LNCaP clone FGC (cell line): ENCODE data around the gene TMPRSS6.

Experiments used
- DNase-seq: peaks from one replicate; pipeline ENCODE4 v3.0.0-alpha.2; 2011; ENCODE audit warnings: low read depth
- H3K4me3 ChIP-seq: 2 replicates; pipeline ENCODE4 v1.5.1; 2011; ENCODE audit warnings: mild to moderate bottlenecking, low read depth, low read length, control low read depth
- TF ChIP-seq, protein P1 (sequence below): IDR thresholded peaks from 2 replicates; pipeline ENCODE4 v1.5.1; 2012; ENCODE audit warnings: mild to moderate bottlenecking; ENCODE audit not compliant: control insufficient read depth, insufficient read depth; ENCODE audit errors: extremely low read depth

The TMPRSS6 gene

DNA sequence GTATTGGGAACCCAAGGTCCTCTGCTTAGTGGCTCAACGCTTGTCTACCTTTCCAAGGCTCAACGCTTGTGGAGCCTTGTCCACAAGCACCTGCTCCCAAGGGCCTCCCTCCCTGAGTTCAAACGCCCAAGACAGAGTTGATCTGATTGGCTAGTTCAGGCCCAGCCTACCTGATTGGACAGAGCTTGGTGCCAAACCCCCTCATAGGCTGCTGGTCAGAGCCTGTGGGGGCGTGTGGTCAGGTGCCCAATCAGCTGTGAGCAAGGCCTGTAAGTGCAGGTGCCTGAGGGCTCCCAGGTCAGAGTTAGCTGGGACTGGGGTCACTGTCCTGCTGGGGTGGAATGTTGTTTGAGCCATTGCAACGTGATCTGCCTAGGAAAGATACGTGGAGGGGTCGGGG lies 16.9 kb upstream of the TMPRSS6 start:
- DNase-seq: no peak
- H3K4me3 ChIP-seq: no peak overlapping the region
- TF ChIP-seq, protein P1, sequence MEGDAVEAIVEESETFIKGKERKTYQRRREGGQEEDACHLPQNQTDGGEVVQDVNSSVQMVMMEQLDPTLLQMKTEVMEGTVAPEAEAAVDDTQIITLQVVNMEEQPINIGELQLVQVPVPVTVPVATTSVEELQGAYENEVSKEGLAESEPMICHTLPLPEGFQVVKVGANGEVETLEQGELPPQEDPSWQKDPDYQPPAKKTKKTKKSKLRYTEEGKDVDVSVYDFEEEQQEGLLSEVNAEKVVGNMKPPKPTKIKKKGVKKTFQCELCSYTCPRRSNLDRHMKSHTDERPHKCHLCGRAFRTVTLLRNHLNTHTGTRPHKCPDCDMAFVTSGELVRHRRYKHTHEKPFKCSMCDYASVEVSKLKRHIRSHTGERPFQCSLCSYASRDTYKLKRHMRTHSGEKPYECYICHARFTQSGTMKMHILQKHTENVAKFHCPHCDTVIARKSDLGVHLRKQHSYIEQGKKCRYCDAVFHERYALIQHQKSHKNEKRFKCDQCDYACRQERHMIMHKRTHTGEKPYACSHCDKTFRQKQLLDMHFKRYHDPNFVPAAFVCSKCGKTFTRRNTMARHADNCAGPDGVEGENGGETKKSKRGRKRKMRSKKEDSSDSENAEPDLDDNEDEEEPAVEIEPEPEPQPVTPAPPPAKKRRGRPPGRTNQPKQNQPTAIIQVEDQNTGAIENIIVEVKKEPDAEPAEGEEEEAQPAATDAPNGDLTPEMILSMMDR: no peak

DNA sequence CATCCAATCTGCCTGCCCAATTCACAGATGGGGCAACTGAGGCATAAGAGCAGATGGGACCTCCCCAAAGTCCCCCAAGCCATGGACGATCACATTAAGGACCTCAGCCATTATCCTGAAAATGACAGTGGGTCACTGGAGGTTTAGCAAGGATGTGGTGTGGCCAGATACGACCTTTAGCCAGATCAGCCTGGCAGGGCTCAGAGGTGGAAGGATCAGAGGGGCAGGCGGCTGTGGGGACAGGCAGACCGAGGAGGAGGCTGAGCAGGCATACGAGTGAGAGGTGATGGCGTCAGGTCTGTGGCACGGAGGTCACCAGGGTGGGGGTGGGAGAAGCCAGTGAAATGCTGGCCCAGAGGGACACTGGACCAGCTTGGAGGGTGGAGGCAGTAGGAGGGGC lies 14.1 kb upstream of the TMPRSS6 start:
- DNase-seq: no peak
- TF ChIP-seq, protein P1: no peak
- no peak overlapping the region for H3K4me3 ChIP-seq

DNA sequence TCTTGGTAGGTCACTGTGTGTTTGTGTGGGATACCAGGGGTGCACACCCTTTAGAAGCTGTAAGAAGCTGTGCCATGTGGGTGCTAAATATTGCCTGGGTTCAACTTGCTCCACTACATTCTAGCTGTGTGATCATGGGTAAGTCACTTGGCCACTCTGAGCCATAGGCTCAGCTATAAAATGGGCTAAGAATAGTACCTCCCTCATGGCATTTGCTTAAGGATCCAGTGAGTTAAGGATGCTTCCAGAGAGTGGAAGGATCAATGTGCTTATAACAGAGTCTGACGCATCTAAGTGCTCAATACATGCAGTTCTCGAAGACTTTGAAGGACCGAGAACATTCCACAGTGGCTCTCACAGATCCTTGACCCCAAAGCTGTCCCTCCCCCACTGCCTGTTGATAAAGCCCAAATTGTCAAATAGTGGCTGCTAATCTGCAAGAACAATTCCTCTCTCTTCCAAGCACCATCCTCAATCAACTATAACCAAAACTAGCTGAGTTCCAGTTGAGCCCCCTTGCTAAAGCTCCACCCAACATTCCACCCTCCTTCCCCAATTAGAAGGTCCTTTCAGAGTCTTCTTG lies 13.2 kb upstream of the TMPRSS6 start:
- no peak for DNase-seq
- TF ChIP-seq, protein P1: no peak
- H3K4me3 ChIP-seq: no peak overlapping the region

DNA sequence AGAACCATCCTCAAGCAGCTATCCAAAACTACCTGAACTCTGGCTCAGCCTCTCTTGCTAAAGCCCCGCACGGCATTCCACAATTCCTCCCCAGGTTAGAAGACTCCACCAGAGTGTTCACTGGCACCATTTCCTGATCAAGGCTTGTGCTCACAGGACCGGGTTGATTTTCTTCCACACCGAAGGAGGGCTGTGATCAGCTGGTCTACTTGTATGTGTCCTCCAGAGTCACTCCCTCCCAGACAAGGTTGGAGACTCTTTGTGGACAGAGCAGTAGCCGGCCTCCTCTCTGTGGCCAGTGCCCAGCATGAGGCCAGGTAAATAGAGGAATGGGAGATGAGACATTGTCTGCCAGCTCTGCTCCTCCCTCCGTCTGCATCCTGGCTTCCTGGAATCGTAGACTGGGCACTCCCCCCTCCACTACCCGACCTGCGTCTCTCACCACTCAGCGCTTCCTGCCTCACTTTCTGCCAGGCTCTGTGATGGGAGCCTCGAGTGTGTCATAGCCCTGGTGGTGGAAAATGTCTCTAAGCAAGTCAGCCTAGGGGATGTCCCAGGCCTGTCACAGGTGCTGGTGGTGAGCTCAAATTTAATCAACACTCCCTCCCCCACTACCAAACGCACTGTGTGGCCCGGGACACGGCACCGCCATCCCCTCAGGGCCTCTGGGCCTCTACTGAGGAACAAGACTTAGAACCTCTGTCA lies 12.5 kb upstream of the TMPRSS6 start:
- no peak overlapping the region for H3K4me3 ChIP-seq
- TF ChIP-seq, protein P1: no peak
- DNase-seq: no peak

DNA sequence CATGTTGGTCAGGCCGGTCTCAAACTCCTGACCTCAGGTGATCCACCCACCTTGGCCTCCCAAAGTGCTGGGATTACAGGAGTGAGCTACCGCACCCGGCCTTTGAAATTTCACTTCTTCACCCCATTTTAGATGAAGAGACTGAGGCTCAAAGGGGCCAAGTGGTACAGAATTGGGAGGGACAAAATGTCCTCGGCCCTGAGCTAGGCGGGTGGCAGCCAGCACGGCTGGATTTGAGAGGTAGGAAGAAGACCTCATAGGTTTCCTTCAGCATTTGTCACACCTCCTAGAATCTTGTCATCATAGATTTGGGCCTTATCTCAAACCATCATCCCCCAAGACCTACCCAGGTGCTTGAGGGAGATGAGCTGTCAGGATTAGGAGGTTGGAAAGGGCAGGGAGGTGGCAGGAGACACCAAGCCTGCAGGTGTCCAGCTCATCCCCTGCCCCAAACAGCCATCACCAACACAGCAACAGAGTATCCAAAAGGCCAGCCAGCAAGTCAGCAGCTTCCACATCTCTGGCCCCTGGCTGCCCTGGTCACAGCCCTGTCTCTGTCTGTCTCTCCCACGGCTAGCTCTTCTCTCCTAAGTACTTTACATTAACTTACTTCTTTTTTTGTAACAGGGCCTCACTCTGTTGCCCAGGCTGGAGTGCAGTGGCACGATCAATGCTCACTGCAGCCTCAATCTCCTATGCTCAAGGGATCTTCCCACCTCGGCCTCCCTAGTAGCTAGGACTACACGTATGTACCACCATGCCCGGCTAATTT lies 11.2 kb upstream of the TMPRSS6 start:
- TF ChIP-seq, protein P1: no peak

DNA sequence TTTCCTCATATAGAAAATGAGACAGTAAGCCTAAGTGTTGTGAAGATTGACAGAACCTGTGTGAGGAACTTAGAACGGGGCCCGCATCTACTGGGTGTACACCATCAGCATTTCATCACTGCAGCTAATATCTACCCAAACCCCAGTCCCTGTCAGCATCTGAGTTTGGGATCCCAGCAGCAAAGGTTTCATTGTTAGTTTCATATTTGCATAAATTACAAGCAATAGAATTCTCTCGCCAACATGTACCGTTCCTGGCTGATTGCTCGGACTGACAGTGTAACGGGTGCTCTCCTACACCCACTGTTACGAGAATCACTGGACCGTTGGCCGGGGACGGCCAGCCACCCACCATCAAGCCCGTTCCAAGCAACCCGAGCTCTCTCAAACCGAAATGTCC lies 10.4 kb upstream of the TMPRSS6 start:
- TF ChIP-seq, protein P1: no peak
- no peak for DNase-seq
- no peak overlapping the region for H3K4me3 ChIP-seq

More for the DNA sequence above, 11.2 kb upstream of the TMPRSS6 start:
- no peak for DNase-seq
- no peak overlapping the region for H3K4me3 ChIP-seq
